Activated T-cell treated with anti-CD3 and anti-CD28 coated beads, Interleukin-2, amount 50 U/mL, for 72 hours (primary cell): ENCODE measurements around the gene ZDHHC7. TPM values are rescaled to one million over a fixed set of nuclear protein-coding genes. Genes with fewer than 3 reads are reported as not detected.
"Not testable (repeated sequence)": the region's sequence is repeated elsewhere in the genome, so short reads cannot be mapped to it uniquely, and the experiment has no call there.

Experiments
- ATAC-seq, 2 donors: fragments of 150-1000 bp; cut with Tn5 transposase; replicated peaks in 1 of 2; 2 replicates each; pipeline ENCODE4 v1.10.0; 2021; ENCODE audit warnings: moderate library complexity in 2 of 2, mild to moderate bottlenecking in 1 of 2
- DNase-seq, 2 donors: peaks; one replicate each; pipeline ENCODE4 v3.0.0; 2021 to 2022; ENCODE audit warnings: mixed read lengths in 1 of 2
- H3K27ac Mint-ChIP-seq: one replicate; pipeline ENCODE4 v1.8.0; 2022; ENCODE audit warnings: mild to moderate bottlenecking, moderate library complexity, mixed read lengths
- H3K27me3 Mint-ChIP-seq: one replicate; pipeline ENCODE4 v1.8.0; 2022; ENCODE audit warnings: low read depth, mixed read lengths
- H3K36me3 Mint-ChIP-seq, 2 donors: one replicate each; pipeline ENCODE4 v1.8.0; 2022; ENCODE audit warnings: mixed read lengths in 2 of 2, mild to moderate bottlenecking in 1 of 2; ENCODE audit not compliant: insufficient read depth in 2 of 2
- H3K4me1 Mint-ChIP-seq: one replicate; pipeline ENCODE4 v1.8.0; 2022; ENCODE audit warnings: low read depth, mixed read lengths
- H3K4me3 Mint-ChIP-seq, 2 donors: one replicate each; pipeline ENCODE4 v1.8.0; 2022; ENCODE audit warnings: mild to moderate bottlenecking in 2 of 2, mixed read lengths in 2 of 2, moderate library complexity in 2 of 2
- H3K9me3 Mint-ChIP-seq, 2 donors: one replicate each; pipeline ENCODE4 v1.8.0; 2022; ENCODE audit warnings: mixed read lengths in 2 of 2
- total RNA-seq, 2 donors: library from RNA; stranded (reverse); gene quantifications; one replicate each; pipeline ENCODE4 v1.2.3, GENCODE V29; 2022

ZDHHC7 gene
- total RNA-seq, result 10 to 100 TPM; 27.5 to 33.7 TPM

DNA sequence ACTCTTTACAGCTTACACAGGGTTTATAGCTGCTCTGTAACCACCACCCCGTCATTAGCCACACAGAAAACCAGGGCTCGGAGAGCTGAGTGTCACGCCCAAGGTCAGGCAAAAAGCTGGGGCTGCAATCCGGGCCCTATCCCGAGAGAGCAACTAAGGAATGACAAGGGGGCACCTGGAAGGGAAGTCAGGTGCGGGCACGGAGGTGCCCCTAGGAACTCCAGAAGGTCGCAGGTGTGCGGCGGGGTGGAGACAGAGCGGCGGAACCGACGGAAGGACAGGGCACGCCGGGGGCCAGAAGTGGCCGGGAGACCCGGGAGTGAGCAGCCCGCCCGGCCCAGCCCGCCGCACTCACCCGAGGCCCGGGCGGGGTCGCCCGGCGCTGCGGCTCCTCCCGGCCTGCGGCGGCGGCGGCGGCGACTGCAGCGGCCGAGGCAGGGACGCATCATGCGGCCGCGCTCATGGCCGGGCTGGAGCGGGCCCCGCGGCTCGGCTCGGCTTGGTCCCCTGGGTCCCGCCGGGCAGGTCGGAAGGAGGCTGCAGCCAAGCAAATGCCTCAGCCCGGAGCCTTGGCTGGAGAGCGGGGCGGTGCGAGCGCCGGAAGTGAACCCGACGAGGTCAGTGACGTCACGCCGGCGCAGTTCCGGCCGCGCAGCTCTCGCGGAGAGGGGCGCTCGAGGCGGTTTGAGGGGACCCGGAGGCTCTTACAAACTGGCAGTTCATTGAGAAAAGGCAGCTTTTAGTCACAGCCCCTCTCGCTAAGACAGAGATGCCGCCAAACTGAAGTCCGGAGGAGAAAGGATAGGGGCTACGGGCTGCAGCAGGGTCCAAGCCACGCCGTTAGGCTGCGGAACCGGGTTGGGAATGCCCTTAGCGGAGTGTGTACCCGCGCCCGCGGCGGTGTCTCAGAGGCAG lies at the start of gene ZDHHC7:
Gene ZDHHC7, minus strand, starts transcription at position 605 of the 915 bp plus-strand sequence. CDS start 20,917 bp downstream, outside the sequence.
- peak; percentile 90 for DNase-seq
- Mint-ChIP-seq H3K9me3 (no peaks in the 10 kb centered on the region), H3K27ac (peak within 1 kb of the TSS; percentile 96), H3K36me3 (peaks cover 6 to 10% of the 10 kb centered on the region in 2 donors), H3K27me3 (no peaks in the 10 kb centered on the region), H3K4me3 (peak within 1 kb of the TSS; percentile 93 to 99), H3K4me1 (peaks cover 39% of the 10 kb centered on the region)
- ATAC-seq, result peak; percentile 97

GRCh38 chr16:85058909-85059308 lies 47.6 kb upstream of the ZDHHC7 start:
- Mint-ChIP-seq H3K27me3 (no peaks in the 10 kb centered on the region), H3K27ac (no peak overlapping the region), H3K4me3 (no peak overlapping the region), H3K4me1 (peaks cover 53% of the 10 kb centered on the region), H3K9me3 (no peaks in the 10 kb centered on the region), H3K36me3 (no peaks in the 10 kb centered on the region)
- ATAC-seq (no peak), DNase-seq (no peak)

DNA sequence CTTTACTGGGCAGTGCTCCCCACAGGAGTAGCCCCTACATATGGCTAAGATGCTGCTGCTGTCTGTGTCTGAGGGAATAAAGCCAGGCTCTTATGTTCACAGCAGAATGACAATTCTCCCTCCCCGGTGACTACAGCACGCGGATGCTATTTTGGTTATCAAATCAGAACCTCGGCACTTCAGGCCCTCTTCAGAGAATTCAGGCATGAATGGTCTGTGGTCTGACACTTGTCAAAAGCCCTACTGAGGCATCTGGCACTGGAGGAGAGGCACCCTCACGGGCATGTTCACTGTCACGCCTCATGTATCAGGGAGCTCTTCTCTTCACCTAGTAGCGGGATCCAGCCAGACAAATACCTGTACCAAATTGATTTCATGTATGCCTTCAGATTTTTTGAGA lies 46.6 kb upstream of the ZDHHC7 start:
- H3K36me3 Mint-ChIP-seq, result peaks cover 0 to 2% of the 10 kb centered on the region in 2 donors
- ATAC-seq, result no peak

GRCh38 chr16:85057212-85057889 lies 46.0 kb upstream of the ZDHHC7 start:
- H3K4me3 Mint-ChIP-seq, result peak overlapping the region; percentile 71 to 81
- H3K27ac Mint-ChIP-seq, result peak overlapping the region; percentile 67
- DNase-seq (peak in 1 of 2 donors; percentile 10), ATAC-seq (no peak)
- H3K4me1 Mint-ChIP-seq, result peaks cover 53% of the 10 kb centered on the region
- no peaks in the 10 kb centered on the region for H3K9me3 Mint-ChIP-seq
- H3K27me3 Mint-ChIP-seq, result no peaks in the 10 kb centered on the region
- peaks cover 0 to 2% of the 10 kb centered on the region in 2 donors for H3K36me3 Mint-ChIP-seq

More for the DNA sequence above, 46.6 kb upstream of the ZDHHC7 start:
- peak overlapping the region; percentile 67 for H3K27ac Mint-ChIP-seq
- peaks cover 53% of the 10 kb centered on the region for H3K4me1 Mint-ChIP-seq
- H3K4me3 Mint-ChIP-seq, result no peak overlapping the region
- no peak for DNase-seq
- H3K27me3 Mint-ChIP-seq, result no peaks in the 10 kb centered on the region
- H3K9me3 Mint-ChIP-seq, result no peaks in the 10 kb centered on the region

- H3K4me3 Mint-ChIP-seq, result peak overlapping the region; percentile 71 to 81
- ATAC-seq, result no peak
- H3K27me3 Mint-ChIP-seq, result no peaks in the 10 kb centered on the region
- H3K27ac Mint-ChIP-seq, result peak overlapping the region; percentile 44
- peaks cover 47% of the 10 kb centered on the region for H3K4me1 Mint-ChIP-seq
- H3K9me3 Mint-ChIP-seq, result no peaks in the 10 kb centered on the region
- peak in 1 of 2 donors; percentile 8 for DNase-seq
- H3K36me3 Mint-ChIP-seq, result peaks cover 0 to 2% of the 10 kb centered on the region in 2 donors
Observed at GRCh38 chr16:85056211-85056748, 44.9 kb upstream of the ZDHHC7 start.

DNA sequence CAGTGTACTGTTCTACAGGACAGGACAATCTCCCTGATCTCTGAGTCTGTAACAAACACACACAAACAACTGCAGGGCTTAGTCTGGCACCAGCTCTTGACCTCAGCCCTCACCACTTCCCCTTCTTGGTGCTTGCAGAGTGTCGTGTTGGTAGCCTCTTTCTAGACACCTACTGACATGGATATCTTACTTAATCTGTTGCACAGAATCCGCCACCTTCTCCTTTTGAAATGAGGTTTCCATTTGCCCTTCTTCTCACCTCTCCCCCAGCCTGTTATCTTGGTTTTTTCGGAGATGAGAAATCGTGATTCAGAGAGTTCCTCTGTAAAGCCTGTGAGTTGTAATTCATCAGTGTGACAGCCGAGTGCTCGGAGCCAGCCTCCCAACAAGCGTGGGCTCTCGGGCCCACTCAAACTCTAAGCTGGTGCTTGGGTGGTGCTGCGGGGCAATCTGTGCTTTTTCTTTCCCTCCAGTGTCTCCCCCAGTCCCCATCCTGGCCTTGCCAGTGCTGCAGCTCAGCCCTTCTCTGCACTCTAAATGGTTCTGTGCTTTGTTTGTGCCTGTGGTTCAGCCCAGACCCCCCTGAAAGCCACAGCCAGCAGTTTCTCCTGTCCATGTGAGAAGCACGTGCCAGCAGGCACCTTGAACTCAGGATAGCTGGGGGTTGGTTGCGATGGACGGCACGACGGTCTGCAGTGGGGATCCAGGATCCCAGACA lies 44.3 kb upstream of the ZDHHC7 start:
- Mint-ChIP-seq H3K27ac (peak overlapping the region; percentile 44), H3K9me3 (no peaks in the 10 kb centered on the region), H3K4me1 (peaks cover 48% of the 10 kb centered on the region), H3K4me3 (peak overlapping the region; percentile 71 to 81), H3K36me3 (peaks cover 0 to 2% of the 10 kb centered on the region in 2 donors), H3K27me3 (no peaks in the 10 kb centered on the region)
- peak; percentile 81 to 83 for DNase-seq
- ATAC-seq, result peak; percentile 95 to 96

- no peak for ATAC-seq
- Mint-ChIP-seq H3K27ac (peak overlapping the region; percentile 44), H3K27me3 (no peaks in the 10 kb centered on the region), H3K36me3 (peaks cover 0 to 2% of the 10 kb centered on the region in 2 donors), H3K4me3 (peak overlapping the region; percentile 71 to 81), H3K4me1 (peaks cover 51% of the 10 kb centered on the region), H3K9me3 (no peaks in the 10 kb centered on the region)
- DNase-seq, result no peak
Observed at GRCh38 chr16:85054948-85055492, 43.7 kb upstream of the ZDHHC7 start.

GRCh38 chr16:85054321-85054720 lies 43.0 kb upstream of the ZDHHC7 start:
- peaks cover 47% of the 10 kb centered on the region for H3K4me1 Mint-ChIP-seq
- H3K9me3 Mint-ChIP-seq, H3K4me3 Mint-ChIP-seq, H3K27me3 Mint-ChIP-seq, ATAC-seq, H3K36me3 Mint-ChIP-seq, DNase-seq, H3K27ac Mint-ChIP-seq: not testable (repeated sequence)

DNA sequence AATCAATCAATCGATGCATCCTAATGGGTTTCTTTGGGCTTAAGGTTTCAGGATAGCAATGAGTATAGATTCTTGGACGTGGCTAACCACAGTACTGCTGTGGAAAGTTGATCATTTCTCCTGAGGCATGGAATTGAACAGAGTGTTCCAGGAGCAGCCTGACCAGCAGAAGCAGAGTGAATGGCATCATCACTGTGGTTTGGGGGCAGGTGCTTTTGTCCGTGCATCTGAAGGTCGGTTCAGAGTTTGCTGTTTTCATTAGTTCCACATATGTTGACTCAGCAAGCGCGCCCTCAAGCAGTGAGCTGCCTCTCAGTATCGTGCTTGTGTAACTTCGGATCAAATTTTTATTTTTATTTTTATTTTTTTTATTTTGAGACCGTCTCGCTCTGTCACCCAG lies 41.2 kb upstream of the ZDHHC7 start:
- peaks cover 49% of the 10 kb centered on the region for H3K4me1 Mint-ChIP-seq
- peaks cover 0 to 2% of the 10 kb centered on the region in 2 donors for H3K36me3 Mint-ChIP-seq
- no peak overlapping the region for H3K4me3 Mint-ChIP-seq
- no peaks in the 10 kb centered on the region for H3K9me3 Mint-ChIP-seq
- DNase-seq, result no peak
- H3K27ac Mint-ChIP-seq, result no peak overlapping the region
- no peak for ATAC-seq
- H3K27me3 Mint-ChIP-seq, result no peaks in the 10 kb centered on the region

- ATAC-seq (no peak), DNase-seq (no peak)
- H3K36me3 Mint-ChIP-seq, result peaks cover 0 to 2% of the 10 kb centered on the region in 2 donors
- H3K9me3 Mint-ChIP-seq, result no peaks in the 10 kb centered on the region
- H3K27me3 Mint-ChIP-seq, result no peaks in the 10 kb centered on the region
- peaks cover 49% of the 10 kb centered on the region for H3K4me1 Mint-ChIP-seq
- H3K4me3 Mint-ChIP-seq, result no peak overlapping the region
- H3K27ac Mint-ChIP-seq, result no peak overlapping the region
Observed at GRCh38 chr16:85051683-85052082, 40.3 kb upstream of the ZDHHC7 start.

- Mint-ChIP-seq H3K27ac (no peak overlapping the region), H3K4me1 (peaks cover 49% of the 10 kb centered on the region), H3K36me3 (peaks cover 0 to 2% of the 10 kb centered on the region in 2 donors)
Observed at GRCh38 chr16:85051067-85051581, 39.8 kb upstream of the ZDHHC7 start.

GRCh38 chr16:85049706-85050305 lies 38.5 kb upstream of the ZDHHC7 start:
- DNase-seq (no peak), ATAC-seq (no peak)
- Mint-ChIP-seq H3K9me3 (no peaks in the 10 kb centered on the region), H3K36me3 (peaks cover 0 to 2% of the 10 kb centered on the region in 2 donors), H3K27ac (no peak overlapping the region), H3K4me3 (no peak overlapping the region), H3K4me1 (peaks cover 38% of the 10 kb centered on the region), H3K27me3 (no peaks in the 10 kb centered on the region)

More at GRCh38 chr16:85051067-85051581, 39.8 kb upstream of the ZDHHC7 start:
- H3K4me3 Mint-ChIP-seq, result no peak overlapping the region
- H3K27me3 Mint-ChIP-seq, result no peaks in the 10 kb centered on the region
- DNase-seq (no peak), ATAC-seq (no peak)
- H3K9me3 Mint-ChIP-seq, result no peaks in the 10 kb centered on the region
